GM21825 (cell line): Measurements from ENCODE around the gene ARHGAP26.

ENCODE experiments used
- ATAC-seq: cut with Tn5 transposase; IDR thresholded peaks from one replicate; pipeline ENCODE4 v1.9.1; 2021; ENCODE audit warnings: mild to moderate bottlenecking, moderate library complexity; ENCODE audit not compliant: unreplicated experiment

ARHGAP26 gene

DNA sequence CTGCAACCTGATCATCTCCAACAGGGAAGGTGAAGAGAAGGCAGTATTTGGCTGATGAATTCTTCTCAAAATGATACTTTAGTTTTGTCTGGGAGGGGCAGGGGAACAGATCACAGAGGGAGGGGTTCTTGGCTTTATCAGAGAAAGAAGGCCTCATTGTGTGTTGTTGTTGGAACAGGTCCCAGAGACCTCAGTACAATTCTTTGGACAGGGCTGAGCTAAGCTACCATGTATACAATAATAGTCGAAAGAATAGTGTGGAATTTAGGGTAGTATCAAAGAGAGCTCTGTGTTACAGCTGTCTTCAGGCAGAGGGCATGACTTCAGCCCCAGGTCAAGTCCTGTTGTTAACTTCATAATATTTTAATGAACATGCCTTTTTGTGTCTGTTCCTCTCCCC lies 39.9 kb downstream of the ARHGAP26 start:
- ATAC-seq = no peak

DNA sequence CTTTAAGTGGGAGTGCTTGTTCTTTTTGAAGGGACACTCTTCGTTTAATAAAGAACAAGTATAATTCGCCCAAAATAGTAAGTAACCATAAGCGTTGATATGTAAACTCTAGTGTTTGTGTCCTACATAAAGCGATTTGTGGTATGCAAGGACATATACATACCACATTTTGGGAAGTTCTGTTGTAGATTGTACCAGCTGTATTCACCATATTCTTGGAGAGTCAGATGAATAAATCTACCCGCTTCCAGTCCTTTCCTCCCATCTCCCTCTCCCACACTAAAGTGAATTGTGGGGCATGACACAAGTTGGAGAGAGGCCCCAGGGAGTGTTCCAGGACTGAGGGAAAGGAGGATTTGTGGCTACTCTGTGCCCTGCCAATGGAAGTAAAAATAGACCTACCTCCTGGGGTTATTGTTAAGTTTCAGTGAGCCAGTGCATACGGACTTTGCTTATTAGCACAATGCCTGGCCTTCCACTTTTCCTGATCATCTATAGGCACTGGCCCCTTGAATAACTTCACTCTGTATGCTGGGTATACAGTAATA lies 40.6 kb downstream of the ARHGAP26 start:
- ATAC-seq = no peak

GRCh38 chr5:142811866-142812557 lies 41.8 kb downstream of the ARHGAP26 start:
- ATAC-seq = no peak

DNA sequence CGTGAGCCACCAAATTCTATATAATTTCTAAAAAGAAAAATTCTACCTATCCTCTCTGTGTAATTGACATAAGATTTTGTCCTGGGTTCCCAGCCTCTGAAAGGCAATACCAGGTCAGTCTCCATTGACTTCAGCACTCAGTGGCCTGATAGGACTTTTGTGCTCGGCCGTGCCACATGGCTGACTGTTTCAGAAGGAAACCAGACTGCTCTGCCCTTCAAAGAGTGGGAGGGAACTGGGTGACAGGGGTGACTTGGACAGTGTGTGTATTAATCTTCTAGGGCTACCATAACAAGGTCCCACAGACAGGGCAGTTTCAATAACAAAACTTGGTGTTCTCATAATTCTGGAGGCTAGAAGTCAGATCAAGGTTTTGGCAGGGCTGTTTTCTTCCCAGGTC lies 43.0 kb downstream of the ARHGAP26 start:
- ATAC-seq = no peak

- ATAC-seq = no peak
Observed at GRCh38 chr5:142814122-142814521, 43.9 kb downstream of the ARHGAP26 start.

GRCh38 chr5:142815469-142815868 lies 45.3 kb downstream of the ARHGAP26 start:
- ATAC-seq = no peak

DNA sequence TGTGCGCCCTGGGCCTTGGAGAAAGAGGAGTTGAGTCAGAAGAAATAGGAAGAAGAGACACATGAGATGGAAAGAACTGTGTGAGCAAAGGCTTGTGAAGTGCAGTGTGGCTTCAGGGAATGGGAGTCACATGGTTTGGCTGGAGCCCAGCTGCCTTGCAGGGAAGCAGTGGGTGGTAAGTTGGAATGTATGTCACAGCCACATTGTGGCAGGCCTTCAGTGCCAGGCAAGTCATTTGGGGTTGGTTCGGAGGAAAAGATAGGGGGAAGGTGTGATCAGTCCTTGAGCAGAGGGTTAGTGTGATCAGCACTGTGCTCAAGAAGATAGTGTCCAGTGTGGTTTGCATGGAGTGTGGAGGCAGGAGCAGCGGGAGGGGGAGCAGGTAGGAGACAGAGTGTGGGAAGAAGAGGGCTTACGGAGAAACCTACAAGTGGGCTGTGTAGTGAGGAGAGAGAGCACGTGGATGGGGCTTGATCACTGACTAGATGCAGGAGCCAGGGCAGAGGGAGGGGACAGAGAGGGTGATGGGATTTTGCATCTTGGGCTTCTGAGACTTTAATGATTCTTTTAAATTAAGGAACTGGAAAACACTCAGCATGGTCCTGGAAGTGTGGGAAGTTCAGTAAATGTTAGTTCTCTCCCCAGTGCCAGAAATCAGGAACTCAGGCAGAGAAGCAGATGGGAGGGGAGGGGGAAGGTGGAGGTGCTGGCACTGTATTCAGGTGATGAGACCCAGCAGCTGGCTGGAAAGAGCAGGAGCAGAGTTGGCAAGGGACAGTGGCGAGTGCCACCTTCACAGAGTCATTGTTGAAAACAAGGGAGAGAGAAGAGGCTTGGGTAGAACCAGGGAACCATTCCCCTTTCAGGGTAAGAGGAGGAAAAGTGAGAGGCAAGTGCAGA lies 46.6 kb downstream of the ARHGAP26 start:
- no peak for ATAC-seq

GRCh38 chr5:142817949-142818431 lies 47.8 kb downstream of the ARHGAP26 start:
- no peak for ATAC-seq

DNA sequence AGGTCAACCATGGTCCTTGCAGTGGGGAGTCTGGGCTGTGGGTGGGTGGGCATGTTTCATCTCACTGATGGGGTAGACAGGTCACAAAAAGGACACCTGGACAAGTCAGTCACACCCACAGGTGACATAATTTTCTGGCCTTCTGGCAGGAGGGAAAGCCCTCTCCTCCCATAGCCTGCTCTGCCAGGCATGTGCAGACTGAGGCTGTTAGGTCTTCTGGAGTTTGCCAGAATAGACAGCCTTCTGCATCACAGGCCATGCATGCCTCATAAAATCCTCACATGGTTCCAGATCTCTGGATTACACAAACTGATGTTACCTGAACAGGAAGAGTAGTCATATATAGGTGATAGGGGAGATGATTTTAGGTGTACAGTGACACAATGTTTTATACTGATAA lies 49.1 kb downstream of the ARHGAP26 start:
- no peak for ATAC-seq

DNA sequence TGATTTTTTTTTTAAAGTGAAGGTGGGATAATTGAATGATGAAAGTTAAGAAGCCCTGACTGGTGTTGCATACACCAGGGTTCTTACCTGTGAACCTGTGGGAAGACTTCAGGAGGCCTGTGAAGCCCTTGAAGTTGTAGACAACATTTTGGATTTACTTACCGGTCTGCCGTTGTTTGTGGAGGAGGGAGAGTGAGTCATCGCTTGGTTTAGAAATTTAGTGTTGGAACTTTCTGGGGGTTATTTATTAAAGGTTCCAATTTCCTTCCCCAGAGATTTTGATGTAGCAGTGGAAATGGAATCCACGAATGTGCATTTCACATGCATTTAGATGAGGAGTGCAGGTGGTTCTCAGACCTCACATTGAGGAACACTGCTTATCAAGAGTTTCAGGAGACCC lies 49.6 kb downstream of the ARHGAP26 start:
- ATAC-seq = no peak

DNA sequence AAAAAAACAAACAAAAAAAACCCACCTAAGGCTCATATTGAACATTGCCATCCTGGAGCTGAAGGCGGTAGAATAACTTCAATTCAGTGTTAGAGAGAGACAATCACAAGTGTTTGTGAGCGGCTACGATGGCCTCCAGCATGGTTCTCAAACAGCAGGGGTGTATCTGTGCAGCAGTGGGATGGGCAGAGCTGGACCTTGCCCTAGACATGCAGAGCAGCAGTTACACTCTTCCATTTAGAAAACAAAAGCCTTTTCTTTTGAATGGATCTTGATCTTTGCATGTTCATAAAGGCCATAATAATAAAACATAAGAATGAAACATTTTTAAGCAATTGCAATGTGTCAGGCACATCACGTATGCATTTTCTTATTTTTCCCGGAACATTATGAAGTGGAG lies 50.3 kb downstream of the ARHGAP26 start:
- ATAC-seq = no peak

- no peak for ATAC-seq
Observed at GRCh38 chr5:142821034-142821732, 51.0 kb downstream of the ARHGAP26 start.

DNA sequence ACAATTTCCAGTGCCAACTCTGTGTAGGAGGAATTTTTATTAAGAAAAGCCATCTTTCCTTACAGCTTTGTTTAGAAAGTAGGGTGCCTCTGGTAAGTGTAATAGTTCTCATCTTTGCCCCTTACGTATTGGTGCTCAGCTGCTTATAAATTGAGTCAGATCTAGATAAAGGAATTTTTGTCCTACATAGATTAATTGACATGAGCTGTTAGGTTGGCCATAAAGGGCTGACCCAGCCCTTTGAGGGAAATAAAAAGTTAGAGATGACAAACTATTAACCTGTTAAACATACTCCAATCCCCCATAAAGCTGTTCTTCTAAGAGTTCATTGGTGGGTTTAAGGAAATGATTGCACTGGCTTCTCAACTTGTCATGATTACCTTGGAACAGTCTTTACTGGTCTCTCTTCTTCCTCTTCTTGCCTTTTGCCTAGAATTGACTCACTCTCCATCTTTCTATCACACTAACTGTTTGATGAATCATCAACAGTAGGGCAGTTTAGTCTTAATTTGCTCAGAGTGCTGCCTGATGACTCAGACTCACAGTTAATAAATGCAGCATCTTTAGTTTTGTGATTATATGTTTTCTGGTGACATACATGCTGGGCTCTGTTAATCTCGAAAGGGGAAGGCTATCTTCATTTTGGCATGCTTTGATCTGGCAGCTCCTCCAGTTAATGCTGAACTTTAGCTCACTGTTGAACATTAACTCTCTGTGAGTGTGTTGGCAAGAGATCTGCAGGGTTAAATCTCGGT lies 51.7 kb downstream of the ARHGAP26 start:
- ATAC-seq = peak; percentile 68

GRCh38 chr5:142823126-142823525 lies 52.9 kb downstream of the ARHGAP26 start:
- ATAC-seq = no peak

- ATAC-seq = no peak
Observed at GRCh38 chr5:142823806-142824205, 53.6 kb downstream of the ARHGAP26 start.

GRCh38 chr5:142824391-142824790 lies 54.2 kb downstream of the ARHGAP26 start:
- ATAC-seq = no peak

DNA sequence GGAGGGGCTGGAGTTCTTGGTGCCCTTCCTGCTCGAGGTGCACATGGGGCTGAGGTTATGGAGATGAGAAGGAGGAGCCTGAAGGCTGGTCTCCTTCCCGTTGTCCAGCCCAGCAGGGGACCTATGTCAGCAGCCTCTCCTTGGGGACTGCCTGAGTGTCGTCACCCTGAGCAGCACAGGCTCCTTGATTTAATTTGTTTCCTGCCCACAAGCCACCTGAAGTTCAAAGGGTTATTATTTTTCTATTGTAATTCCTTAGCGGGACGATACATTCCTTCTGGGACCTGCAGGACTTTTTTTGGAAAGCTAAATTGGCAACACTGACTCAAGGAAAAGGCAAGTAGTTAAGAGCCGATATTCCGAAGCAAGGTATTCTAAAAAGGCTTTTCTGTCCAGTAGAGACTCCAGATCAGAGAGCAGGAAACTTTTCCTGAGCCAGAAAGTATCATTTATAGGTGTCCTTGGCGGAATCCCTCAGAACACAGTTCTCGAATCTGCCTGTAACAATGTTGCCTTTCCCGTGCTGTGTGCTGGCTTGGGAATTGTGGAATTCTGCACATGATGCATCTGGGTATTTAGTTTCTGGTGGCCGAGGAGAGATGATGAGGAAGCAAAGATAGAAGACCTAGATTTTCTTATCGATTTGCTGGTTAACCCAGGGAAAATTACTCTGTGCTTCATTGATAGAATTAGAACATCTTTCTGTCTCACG lies 55.4 kb downstream of the ARHGAP26 start:
- ATAC-seq = no peak

- no peak for ATAC-seq
Observed at GRCh38 chr5:142826093-142826492, 55.9 kb downstream of the ARHGAP26 start.

GRCh38 chr5:142826741-142827492 lies 56.7 kb downstream of the ARHGAP26 start:
- no peak for ATAC-seq
